NT2/D1 (cell line): ENCODE measurements around the gene CSNK1A1L.

Source experiments
- SUZ12 ChIP-seq: IDR thresholded peaks from 2 replicates; pipeline ENCODE4 v1.6.1; 2011; ENCODE audit not compliant: insufficient read length, insufficient read depth; ENCODE audit errors: extremely low read depth
- YY1 ChIP-seq: IDR thresholded peaks from 2 replicates; pipeline ENCODE4 v1.6.1; 2011; ENCODE audit not compliant: insufficient read length, insufficient read depth

DNA sequence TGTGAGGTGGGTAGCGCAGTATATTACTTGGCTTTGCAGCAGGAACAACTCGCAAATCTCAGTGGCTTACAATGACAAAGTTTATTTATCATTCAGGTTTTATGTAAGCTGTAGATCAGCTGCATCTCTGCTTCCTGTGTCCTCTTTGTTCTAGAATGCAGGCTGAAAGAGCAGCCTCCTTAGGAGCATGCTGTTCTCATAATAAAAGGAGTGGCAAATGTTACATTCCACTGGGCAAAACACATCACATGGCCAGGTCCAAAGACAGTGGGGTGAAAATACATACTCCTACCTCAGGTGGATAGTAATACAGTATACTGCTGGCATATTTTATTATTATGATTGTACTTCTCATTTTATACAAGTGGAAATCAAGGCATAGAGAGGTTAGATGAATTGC lies 1.2 kb upstream of the CSNK1A1L start:
- TF ChIP-seq YY1: no peak
- no peak for TF ChIP-seq SUZ12
